CD14-positive monocyte (primary cell): Measurements from ENCODE around the gene TAS2R38. TPM values are rescaled to one million over a fixed set of nuclear protein-coding genes. Genes with fewer than 3 reads are reported as not detected.

Experiments
- DNase-seq, 3 donors: peaks; one replicate each; pipeline ENCODE4 v3.0.0-alpha.2; 2011 to 2022
- H2AFZ ChIP-seq: 2 replicates; pipeline ENCODE4 v1.6.0; 2012; ENCODE audit warnings: mild to moderate bottlenecking, low read depth, low read length, inconsistent platforms; ENCODE audit not compliant: insufficient read depth, poor library complexity, severe bottlenecking
- H3K27ac ChIP-seq, 2 donors: 1 replicate in 1 of 2; 2 replicates in 1 of 2; pipeline ENCODE4 v1.5.1; 2012 to 2013; ENCODE audit warnings: low read length in 2 of 2, control low read depth in 1 of 2, inconsistent platforms in 1 of 2, low read depth in 1 of 2, mild to moderate bottlenecking in 1 of 2
- H3K27me3 ChIP-seq, 2 donors: one replicate each; pipeline versions ENCODE4 v1.6.0 to v1.6.1; 2011 to 2013; ENCODE audit warnings: low read length in 2 of 2; ENCODE audit not compliant: control insufficient read depth in 2 of 2, insufficient read depth in 2 of 2
- H3K36me3 ChIP-seq, 2 donors: replicated peaks in 1 of 2; 1 replicate in 1 of 2; 2 replicates in 1 of 2; pipeline versions ENCODE4 v1.5.1 to v1.6.1; 2012 to 2013; ENCODE audit warnings: low read length in 2 of 2, control low read depth in 1 of 2, inconsistent platforms in 1 of 2, mild to moderate bottlenecking in 1 of 2; ENCODE audit not compliant: insufficient read depth in 2 of 2, control insufficient read depth in 1 of 2
- H3K4me1 ChIP-seq, 2 donors: 1 replicate in 1 of 2; 2 replicates in 1 of 2; pipeline versions ENCODE4 v1.5.1 to v1.6.1; 2012 to 2013; ENCODE audit warnings: low read length in 2 of 2, control low read depth in 1 of 2, inconsistent platforms in 1 of 2, mild to moderate bottlenecking in 1 of 2, moderate library complexity in 1 of 2; ENCODE audit not compliant: insufficient read depth in 2 of 2, control insufficient read depth in 1 of 2
- H3K4me2 ChIP-seq: replicated peaks from 2 replicates; pipeline ENCODE3; 2012; ENCODE audit warnings: low read length, moderate library complexity, mild to moderate bottlenecking; ENCODE audit not compliant: poor library complexity, severe bottlenecking; ENCODE audit errors: extremely low read depth
- H3K4me3 ChIP-seq, 3 experiments: fragments of 200-600 bp in 1 of 3; sonication (generic) in 1 of 3; replicated peaks in 1 of 3; 1 replicate in 2 of 3; 2 replicates in 1 of 3; pipeline ENCODE4 v1.5.1; 2011 to 2013; ENCODE audit warnings: low read length in 3 of 3, mild to moderate bottlenecking in 3 of 3, control low read depth in 2 of 3, low read depth in 2 of 3, inconsistent platforms in 1 of 3, moderate library complexity in 1 of 3
- H3K79me2 ChIP-seq: 2 replicates; pipeline ENCODE4 v1.6.0; 2012; ENCODE audit warnings: mild to moderate bottlenecking, control low read depth, inconsistent platforms, low read length, moderate library complexity; ENCODE audit not compliant: insufficient read depth
- H3K9ac ChIP-seq: 2 replicates; pipeline ENCODE4 v1.6.0; 2017; ENCODE audit warnings: low read length, mild to moderate bottlenecking; ENCODE audit not compliant: insufficient read depth, poor library complexity, severe bottlenecking
- H3K9me3 ChIP-seq, 2 donors: replicated peaks in 1 of 2; 1 replicate in 1 of 2; 2 replicates in 1 of 2; pipeline versions ENCODE4 v1.5.1 to v1.6.1; 2012 to 2013; ENCODE audit warnings: low read length in 2 of 2, control low read depth in 1 of 2; ENCODE audit not compliant: control insufficient read depth in 1 of 2, insufficient read depth in 1 of 2
- H4K20me1 ChIP-seq: 2 replicates; pipeline ENCODE4 v1.6.0; 2012; ENCODE audit warnings: mild to moderate bottlenecking, low read length, control low read depth, moderate library complexity; ENCODE audit not compliant: insufficient read depth
- H3K27ac Mint-ChIP-seq, 7 donors: one replicate each; pipeline ENCODE4 v1.8.0; 2020; ENCODE audit warnings: mild to moderate bottlenecking in 7 of 7, mixed read lengths in 7 of 7, moderate library complexity in 6 of 7, inconsistent platforms in 2 of 7
- H3K27me3 Mint-ChIP-seq, 3 donors: one replicate each; pipeline ENCODE4 v1.8.0; 2021 to 2022; ENCODE audit warnings: low read depth in 3 of 3, mild to moderate bottlenecking in 3 of 3, mixed read lengths in 3 of 3, moderate library complexity in 3 of 3, inconsistent platforms in 1 of 3
- H3K36me3 Mint-ChIP-seq, 2 donors: one replicate each; pipeline ENCODE4 v1.8.0; 2020; ENCODE audit warnings: mixed read lengths in 2 of 2, inconsistent platforms in 1 of 2, mild to moderate bottlenecking in 1 of 2
- H3K4me1 Mint-ChIP-seq: one replicate; pipeline ENCODE4 v1.8.0; 2020; ENCODE audit warnings: mild to moderate bottlenecking, mixed read lengths
- H3K4me3 Mint-ChIP-seq, 2 donors: one replicate each; pipeline ENCODE4 v1.8.0; 2020; ENCODE audit warnings: mild to moderate bottlenecking in 2 of 2, mixed read lengths in 2 of 2, moderate library complexity in 1 of 2
- H3K9me3 Mint-ChIP-seq, 7 donors: one replicate each; pipeline ENCODE4 v1.8.0; 2020 to 2022; ENCODE audit warnings: mixed read lengths in 7 of 7, mild to moderate bottlenecking in 6 of 7, moderate library complexity in 6 of 7, inconsistent platforms in 2 of 7
- CTCF ChIP-seq: fragments of 200-600 bp; IDR thresholded peaks from one replicate; pipeline ENCODE4 v1.8.0; 2022; ENCODE audit warnings: antibody characterized with exemption, mild to moderate bottlenecking
- WGBS: methylation state at CpG from one replicate; pipeline ENCODE4 v1.1.5; 2013; ENCODE audit warnings: missing lambda C conversion rate; ENCODE audit not compliant: insufficient coverage; 5-methylcytosine and 5-hydroxymethylcytosine counted together
- intact Hi-C, 2 donors: fragments of 100-400 bp; cut with micrococcal nuclease; formaldehyde crosslinking; loops; one replicate each; pipeline versions ENCODE4 v1.15.0 to v1.15.1; 2023
- polyA plus RNA-seq, 3 donors: library from polyadenylated mRNA; depleted of rRNA in 1 of 3; unstranded in 2 of 3; stranded (reverse) in 1 of 3; fragments of 300-500 nt in 2 of 3; fragments of >200 nt in 1 of 3; fragmentation: Illumina TruSeq in 2 of 3; gene quantifications; 1 replicate in 2 of 3; 2 replicates in 1 of 3; pipeline ENCODE4 v1.2.3, GENCODE V29; 2012 to 2021

Gene TAS2R38
- polyA plus RNA-seq, 3 donors = not detected

GRCh38 chr7:141979568-141979967, 6.0 kb upstream of the TAS2R38 start:
- H3K4me3 Mint-ChIP-seq = peak overlapping the region in 1 of 2 donors; percentile 35

GRCh38 chr7:141978351-141978750, 4.8 kb upstream of the TAS2R38 start:
- Histone ChIP-seq H3K4me1 (peaks cover 18 to 23% of the 10 kb centered on the region in 2 donors), H3K4me3 (no peak overlapping the region), H2AFZ (no peak overlapping the region), H3K36me3 (no peaks in the 10 kb centered on the region), H3K79me2 (no peaks in the 10 kb centered on the region), H4K20me1 (no peaks in the 10 kb centered on the region), H3K9ac (no peak overlapping the region), H3K4me2 (no peak overlapping the region), H3K27me3 (no peaks in the 10 kb centered on the region), H3K9me3 (no peaks in the 10 kb centered on the region), H3K27ac (no peak overlapping the region)
- Mint-ChIP-seq H3K36me3 (no peaks in the 10 kb centered on the region), H3K9me3 (peaks cover 0 to 3% (median 2%) of the 10 kb centered on the region in 7 donors), H3K4me1 (peaks cover 29% of the 10 kb centered on the region), H3K27ac (no peak overlapping the region), H3K4me3 (no peak overlapping the region), H3K27me3 (no peaks in the 10 kb centered on the region)
- TF ChIP-seq CTCF = no peak
- intact Hi-C loops = loop anchor here (5.0 to 10.0 kb wide), 4 partner anchors 56 to 209 kb away; no protein-coding TSS in a partner anchor
- no peak for DNase-seq
- no CpG with 5 or more reads among the region's 1 CpG for WGBS

More at GRCh38 chr7:141979568-141979967, 6.0 kb upstream of the TAS2R38 start:
- Histone ChIP-seq H3K9ac (no peak overlapping the region), H3K27me3 (no peaks in the 10 kb centered on the region), H3K4me2 (no peak overlapping the region), H3K79me2 (no peaks in the 10 kb centered on the region), H2AFZ (no peak overlapping the region), H3K36me3 (no peaks in the 10 kb centered on the region), H3K9me3 (no peaks in the 10 kb centered on the region), H3K4me3 (no peak overlapping the region), H3K4me1 (peaks cover 18 to 23% of the 10 kb centered on the region in 2 donors), H3K27ac (no peak overlapping the region), H4K20me1 (no peaks in the 10 kb centered on the region)
- no CpG with 5 or more reads among the region's 2 CpGs for WGBS
- Mint-ChIP-seq H3K4me1 (peaks cover 26% of the 10 kb centered on the region), H3K9me3 (peaks cover 0 to 6% (median 2%) of the 10 kb centered on the region in 7 donors), H3K36me3 (no peaks in the 10 kb centered on the region), H3K27me3 (no peaks in the 10 kb centered on the region), H3K27ac (peak overlapping the region in 5 of 7 donors; percentile 21 to 77 (median 65))
- intact Hi-C loops = loop anchor here (5.0 to 10.0 kb wide), 4 partner anchors 55 to 208 kb away; no protein-coding TSS in a partner anchor
- peak in 1 of 3 donors; percentile 41 for DNase-seq
- TF ChIP-seq CTCF = no peak
